HG02973 (cell line): Measurements from ENCODE around the gene ENOX2.
"Not testable (repeated sequence)": the region's sequence is repeated elsewhere in the genome, so short reads cannot be mapped to it uniquely, and the experiment has no call there.

Source experiments
- ATAC-seq: cut with Tn5 transposase; IDR thresholded peaks from one replicate; pipeline ENCODE4 v1.9.1; 2021; ENCODE audit warnings: moderate library complexity; ENCODE audit not compliant: unreplicated experiment

Gene ENOX2

GRCh38 chrX:130758072-130758471, 144.9 kb downstream of the ENOX2 start:
- no peak for ATAC-seq

GRCh38 chrX:130756233-130756632, 146.8 kb downstream of the ENOX2 start:
- no peak for ATAC-seq

- ATAC-seq, result no peak
Measured at GRCh38 chrX:130754353-130754752, 148.7 kb downstream of the ENOX2 start.

GRCh38 chrX:130746709-130747342, 156.2 kb downstream of the ENOX2 start:
- ATAC-seq, result no peak

GRCh38 chrX:130746077-130746476, 156.9 kb downstream of the ENOX2 start:
- no peak for ATAC-seq

- ATAC-seq, result no peak
Measured at GRCh38 chrX:130741584-130741983, 161.4 kb downstream of the ENOX2 start.

GRCh38 chrX:130741151-130741550, 161.9 kb downstream of the ENOX2 start:
- no peak for ATAC-seq

- ATAC-seq, result no peak
Measured at GRCh38 chrX:130738638-130739195, 164.3 kb downstream of the ENOX2 start.

GRCh38 chrX:130734713-130735112, 168.3 kb downstream of the ENOX2 start:
- no peak for ATAC-seq

- ATAC-seq, result no peak
Measured at GRCh38 chrX:130728208-130728607, 174.8 kb downstream of the ENOX2 start.

- ATAC-seq, result no peak
Measured at GRCh38 chrX:130726661-130727060, 176.3 kb downstream of the ENOX2 start.

GRCh38 chrX:130725519-130725918, 177.5 kb downstream of the ENOX2 start:
- ATAC-seq, result no peak

GRCh38 chrX:130719413-130719812, 183.6 kb downstream of the ENOX2 start:
- ATAC-seq, result no peak

- ATAC-seq, result no peak
Measured at GRCh38 chrX:130718137-130718536, 184.9 kb downstream of the ENOX2 start.

GRCh38 chrX:130716781-130717413, 186.1 kb downstream of the ENOX2 start:
- no peak for ATAC-seq

GRCh38 chrX:130716346-130716745, 186.7 kb downstream of the ENOX2 start:
- no peak for ATAC-seq

GRCh38 chrX:130715299-130715698, 187.7 kb downstream of the ENOX2 start:
- ATAC-seq, result no peak

- no peak for ATAC-seq
Measured at GRCh38 chrX:130714665-130715064, 188.3 kb downstream of the ENOX2 start.

GRCh38 chrX:130714135-130714534, 188.9 kb downstream of the ENOX2 start:
- no peak for ATAC-seq

GRCh38 chrX:130709178-130709577, 193.8 kb downstream of the ENOX2 start:
- not testable (repeated sequence) for ATAC-seq

GRCh38 chrX:130705591-130705990, 197.4 kb downstream of the ENOX2 start:
- no peak for ATAC-seq
